NCI-H2196 treated with DMSO at 0.1 percent for 48 hours (cell line): ENCODE data around the gene PCYT2.
A peak's percentile ranks its signal among the peaks of the same experiment; 100 is the strongest.
"Not testable (repeated sequence)": the region's sequence is repeated elsewhere in the genome, so short reads cannot be mapped to it uniquely, and the experiment has no call there.

Experiments used
- DNase-seq: peaks from one replicate; lab custom pipeline; 2025; ENCODE audit not compliant: unreplicated experiment; lab: John Stamatoyannopoulos, UW

PCYT2 gene

GRCh38 chr17:81927653-81928543 is 16.7 kb upstream of the PCYT2 start, which contains the start of gene MAFG:
Gene MAFG, minus strand, starts transcription at chr17:81927735. Its CDS starts 4,550 bp downstream, at chr17:81923185.
- DNase-seq: peak; percentile 96

- no peak for DNase-seq
These were observed 16.0 kb upstream of the PCYT2 start for GRCh38 chr17:81927152-81927652.

DNA sequence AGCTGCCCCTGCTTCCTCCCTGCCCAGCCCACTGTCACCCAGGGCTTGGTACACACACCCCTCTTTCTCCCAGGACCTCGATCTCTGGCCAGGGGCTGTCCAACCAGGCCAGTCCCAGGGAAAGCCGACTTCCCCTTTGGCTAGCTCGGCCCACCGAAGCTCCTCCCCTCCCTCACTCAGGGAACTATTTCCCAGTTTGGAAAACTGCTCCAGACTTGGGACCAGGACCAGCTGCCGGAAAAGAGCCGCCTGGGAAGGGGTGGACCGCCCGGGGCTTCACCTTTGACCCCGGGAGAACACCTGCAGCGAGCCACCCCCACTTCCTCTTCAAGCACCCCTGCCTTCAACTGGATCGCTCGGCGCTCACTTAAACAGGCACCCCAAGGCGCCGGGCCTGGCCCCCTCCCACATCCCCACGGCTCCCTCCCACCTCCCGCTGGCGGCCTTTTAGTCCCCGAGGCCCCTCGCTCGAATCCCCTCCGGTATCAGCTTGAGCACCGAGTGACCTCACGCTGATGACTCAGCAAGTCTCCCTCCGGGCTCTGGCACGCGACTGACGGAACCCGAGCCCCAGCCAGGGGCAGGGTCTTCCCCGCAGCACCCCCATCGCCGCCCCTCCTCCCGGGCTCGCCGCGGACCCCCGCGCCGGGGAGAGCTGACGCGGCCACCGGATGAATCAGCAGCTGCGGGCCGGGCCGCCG is 15.4 kb upstream of the PCYT2 start:
- peak; percentile 65 for DNase-seq

- DNase-seq: no peak
These were observed 14.8 kb upstream of the PCYT2 start for GRCh38 chr17:81925860-81926450.

DNA sequence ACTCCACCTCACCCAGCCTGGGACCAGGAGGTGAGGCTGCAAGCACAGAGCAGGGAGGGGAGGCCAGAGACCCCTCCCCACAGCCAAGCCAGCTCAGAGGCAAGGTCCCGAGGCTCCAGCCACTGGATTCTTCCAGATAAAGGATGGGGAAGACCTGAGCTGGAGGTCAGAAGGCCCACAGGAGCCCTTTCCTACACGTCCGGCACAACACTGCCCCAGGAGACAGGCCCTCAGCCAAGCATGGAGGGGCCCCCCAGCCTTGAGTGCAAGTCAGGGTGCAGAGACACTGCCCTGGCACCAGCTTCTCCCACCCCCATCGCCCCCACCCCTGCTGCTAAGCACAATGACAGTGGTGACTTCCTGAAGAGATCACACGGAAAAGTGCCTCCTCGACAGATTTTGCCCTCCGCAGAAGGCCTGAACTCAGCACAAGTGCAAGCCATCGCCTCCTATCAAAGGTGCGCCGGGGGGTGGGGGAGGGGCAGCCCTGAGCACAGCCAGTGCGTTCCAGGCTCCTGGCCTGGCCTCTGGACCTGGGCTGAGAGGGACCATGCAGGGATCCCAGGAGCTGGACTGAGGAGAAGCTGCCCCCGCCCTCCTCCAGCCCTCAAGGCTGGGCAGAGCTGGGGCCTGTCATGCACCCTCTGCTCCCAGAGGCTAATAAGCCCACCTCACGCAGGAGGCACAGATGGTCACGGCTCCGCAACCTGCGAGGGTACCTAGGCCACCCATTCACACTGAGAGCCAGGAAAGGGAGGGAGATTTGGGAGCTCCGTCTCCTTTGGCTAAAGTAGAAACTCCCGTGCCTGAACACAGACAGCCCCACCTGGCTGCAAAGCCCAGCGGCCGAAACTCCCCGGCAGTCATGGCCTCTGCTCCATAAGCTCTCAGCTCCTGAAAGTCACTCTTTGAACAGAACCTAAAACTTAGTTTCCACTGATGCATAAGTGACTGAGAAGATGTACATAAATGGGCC is 13.6 kb upstream of the PCYT2 start:
- no peak for DNase-seq

GRCh38 chr17:81923302-81924260 is 12.4 kb upstream of the PCYT2 start:
- no peak for DNase-seq

GRCh38 chr17:81922566-81923301 is 11.5 kb upstream of the PCYT2 start:
- no peak for DNase-seq

DNA sequence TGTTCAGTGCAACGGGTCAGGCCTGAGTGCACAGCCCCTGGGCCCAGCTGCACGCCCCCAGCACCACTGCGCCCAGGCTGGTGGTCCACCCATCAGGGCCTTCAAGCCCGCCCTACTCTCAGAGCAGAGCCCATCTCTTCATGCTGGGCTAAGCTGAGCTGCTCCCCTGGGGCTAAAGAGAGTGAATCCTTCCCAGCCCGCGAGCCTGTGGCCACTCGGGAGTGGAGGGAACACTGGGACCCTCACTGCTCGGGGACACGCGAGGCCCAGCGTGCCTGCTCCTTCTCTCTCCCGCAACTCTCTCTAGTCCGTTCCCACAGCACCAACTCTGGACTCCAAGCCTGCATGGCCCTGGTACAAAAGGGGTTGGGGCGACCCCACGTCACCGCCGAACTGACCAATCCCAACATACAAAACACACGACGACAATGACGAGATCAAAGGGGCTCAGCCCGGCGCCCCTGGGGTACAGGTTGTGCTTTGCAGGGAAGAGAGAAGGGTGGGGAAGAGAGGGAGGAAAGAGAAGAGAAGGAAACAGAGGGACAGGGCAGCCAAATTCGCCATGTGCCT is 10.9 kb upstream of the PCYT2 start:
- DNase-seq: no peak

GRCh38 chr17:81921537-81921862 is 10.3 kb upstream of the PCYT2 start:
- no peak for DNase-seq

DNA sequence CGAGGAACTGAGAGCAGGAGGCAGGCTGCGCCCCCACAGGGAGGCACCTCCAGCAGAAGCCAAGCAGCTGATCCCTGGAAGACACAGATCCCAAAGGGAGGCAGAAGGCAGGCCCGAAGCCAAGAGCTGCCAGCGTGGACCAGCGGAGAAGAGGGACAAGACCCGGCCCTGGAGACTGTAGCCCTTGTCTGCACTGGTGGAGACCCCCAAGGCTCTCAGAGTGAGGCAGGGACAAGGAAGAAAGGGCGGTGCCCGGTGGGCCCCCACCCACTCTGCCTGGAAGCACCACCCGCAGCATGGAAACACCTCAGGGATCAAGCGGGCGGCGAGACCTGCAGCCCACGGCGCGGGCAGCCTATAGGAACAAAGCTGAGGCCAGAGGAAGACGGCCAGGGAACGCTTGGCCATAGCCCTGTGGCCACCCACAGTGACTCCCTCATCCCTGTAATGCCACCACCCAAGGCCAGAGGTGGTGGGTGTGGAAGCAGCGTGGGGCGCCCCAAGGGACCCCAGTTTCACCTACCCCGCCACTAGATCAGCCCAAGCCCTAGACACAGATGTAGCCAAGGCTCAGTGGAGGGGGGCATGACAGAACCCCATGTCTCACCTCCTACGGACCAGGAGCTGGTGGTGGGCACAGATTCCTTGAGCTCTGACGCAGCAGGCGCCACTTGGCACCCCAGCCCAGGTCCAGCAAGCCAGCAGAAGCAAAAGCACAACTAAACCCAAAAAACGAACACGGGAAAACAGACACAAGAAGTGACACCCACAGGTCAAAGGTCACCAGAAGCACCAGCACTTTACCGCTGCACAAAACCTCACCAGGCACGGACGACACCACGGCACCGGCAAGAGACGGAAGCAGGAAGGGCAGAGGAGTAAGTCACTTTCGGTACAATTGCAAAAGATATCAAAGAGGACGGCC is 9.7 kb upstream of the PCYT2 start:
- no peak for DNase-seq

GRCh38 chr17:81918832-81919545 is 7.8 kb upstream of the PCYT2 start:
- no peak for DNase-seq

GRCh38 chr17:81918333-81918669 is 7.1 kb upstream of the PCYT2 start:
- DNase-seq: not testable (repeated sequence)

- DNase-seq: peak; percentile 71
These were observed 6.5 kb upstream of the PCYT2 start, which contains the start of gene SIRT7 for GRCh38 chr17:81917565-81918332. Gene SIRT7, minus strand, starts transcription at chr17:81918176. Its CDS starts 45 bp downstream, at chr17:81918131.

- no peak for DNase-seq
These were observed 5.2 kb upstream of the PCYT2 start for GRCh38 chr17:81916234-81917001.

DNA sequence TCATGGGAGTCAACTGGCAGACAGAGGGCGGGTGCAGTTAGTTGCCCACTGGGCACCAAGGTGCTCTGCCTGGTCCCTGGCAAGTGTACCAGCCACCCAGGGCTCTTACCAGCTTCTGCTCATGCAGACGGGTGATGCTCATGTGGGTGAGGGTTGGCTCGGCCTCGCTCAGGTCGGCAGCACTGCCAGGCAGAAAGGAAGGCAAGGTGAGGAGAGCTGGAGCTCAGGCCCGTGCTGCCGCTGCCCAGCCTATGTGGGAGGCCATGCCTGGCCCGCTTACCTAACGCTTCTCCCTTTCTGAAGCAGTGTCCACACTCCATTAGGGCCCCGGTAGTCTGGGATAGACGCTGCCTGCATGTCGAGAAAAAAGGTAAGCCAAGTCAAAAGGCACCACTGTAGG is 4.1 kb upstream of the PCYT2 start:
- no peak for DNase-seq
